Ishikawa (cell line): ENCODE data around the gene KLHL2.

Source experiments
- CEBPB ChIP-seq: IDR thresholded peaks from 2 replicates; pipeline ENCODE4 v1.6.1; 2012
- EGR1 ChIP-seq: IDR thresholded peaks from 2 replicates; pipeline ENCODE4 v1.6.1; 2012
- FOXM1 ChIP-seq: IDR thresholded peaks from 2 replicates; pipeline ENCODE4 v1.6.1; 2012; ENCODE audit warnings: low read depth, borderline replicate concordance
- RAD21 ChIP-seq: IDR thresholded peaks from 2 replicates; pipeline ENCODE4 v1.6.1; 2012; ENCODE audit warnings: low read depth
- REST ChIP-seq: IDR thresholded peaks from 2 replicates; pipeline ENCODE4 v1.6.1; 2012; ENCODE audit warnings: low read depth, mild to moderate bottlenecking
- TAF1 ChIP-seq: IDR thresholded peaks from 2 replicates; pipeline ENCODE4 v1.6.1; 2012; ENCODE audit warnings: low read depth, mild to moderate bottlenecking
- TEAD4 ChIP-seq: IDR thresholded peaks from 2 replicates; pipeline ENCODE4 v1.6.1; 2012
- USF1 ChIP-seq: IDR thresholded peaks from 2 replicates; pipeline ENCODE4 v1.6.1; 2012
- YY1 ChIP-seq: IDR thresholded peaks from 2 replicates; pipeline ENCODE4 v1.6.1; 2012; ENCODE audit warnings: low read depth
- TF ChIP-seq, protein P1 (sequence below): IDR thresholded peaks from 2 replicates; pipeline ENCODE4 v1.6.1; 2012

DNA sequence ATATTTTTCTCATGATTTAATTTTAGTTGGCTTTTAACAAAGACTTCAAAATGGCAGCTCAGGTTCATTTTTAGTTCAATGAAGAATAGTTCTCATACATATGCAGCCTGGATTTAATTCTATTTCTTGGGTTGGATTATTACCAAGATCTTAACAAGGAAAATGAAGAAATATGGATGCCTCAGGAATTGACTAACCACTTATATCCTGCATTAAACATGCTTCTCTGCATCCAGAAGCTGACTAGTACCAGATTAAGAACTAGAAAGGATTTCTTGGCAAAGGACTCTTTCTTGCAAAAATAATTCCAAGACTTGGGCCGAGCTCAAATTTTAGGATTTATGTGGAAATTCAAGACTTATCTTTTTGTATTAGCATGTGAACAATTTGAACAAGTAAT lies 5.6 kb upstream of the KLHL2 start:
- TF ChIP-seq USF1 = no peak
- TF ChIP-seq YY1 = no peak
- no peak for TF ChIP-seq TAF1
- TF ChIP-seq REST = no peak
- no peak for TF ChIP-seq RAD21
- TF ChIP-seq CEBPB = no peak
- TF ChIP-seq FOXM1 = no peak
- TF ChIP-seq EGR1 = no peak
- no peak for TF ChIP-seq TEAD4
- TF ChIP-seq, protein P1, sequence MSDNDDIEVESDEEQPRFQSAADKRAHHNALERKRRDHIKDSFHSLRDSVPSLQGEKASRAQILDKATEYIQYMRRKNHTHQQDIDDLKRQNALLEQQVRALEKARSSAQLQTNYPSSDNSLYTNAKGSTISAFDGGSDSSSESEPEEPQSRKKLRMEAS = no peak
